Panc1 (cell line): Measurements from ENCODE around the gene ATP1A3. TPM values are rescaled to one million over a fixed set of nuclear protein-coding genes. Genes with fewer than 3 reads are reported as not detected.

Source experiments
- ATAC-seq: fragments of 200-7000 bp; cut with Tn5 transposase; 2 replicates; pipeline ENCODE4 v1.9.1; 2020; ENCODE audit warnings: mild to moderate bottlenecking, moderate library complexity
- BruUV-seq: library from RNA; stranded (reverse); fragments of 400-500 nt; replicated peaks from 2 replicates; lab custom pipeline; 2021; lab: Mats Ljungman, UMichigan
- CTCF ChIA-PET: fragments of 300-600 bp; sonication (Branson Sonifier 250); formaldehyde crosslinking; loops from one replicate; lab custom pipeline; 2022; ENCODE audit warnings: antibody characterized with exemption; lab: Charles Lee
- POLR2A ChIA-PET: fragments of 300-600 bp; sonication (Branson Sonifier 250); formaldehyde crosslinking; loops from one replicate; lab custom pipeline; 2022; ENCODE audit warnings: antibody characterized with exemption; lab: Charles Lee
- DNase-seq: peaks from one replicate; pipeline ENCODE4 v3.0.0-alpha.2; 2010; ENCODE audit warnings: low read depth, low spot score
- H3K27ac ChIP-seq: 2 replicates; pipeline ENCODE4 v1.5.1; 2011; ENCODE audit warnings: mild to moderate bottlenecking, low read length, inconsistent platforms
- H3K27me3 ChIP-seq: fragments of 200-500 bp; sonication (Bioruptor generic); 2 replicates; pipeline ENCODE4 v1.6.0; 2014; ENCODE audit warnings: low read length, inconsistent platforms; ENCODE audit not compliant: control insufficient read depth, insufficient read depth
- H3K36me3 ChIP-seq: fragments of 200-500 bp; sonication (Bioruptor generic); 2 replicates; pipeline ENCODE4 v1.5.1; 2014; ENCODE audit warnings: inconsistent platforms, mild to moderate bottlenecking, low read length, moderate library complexity; ENCODE audit not compliant: control insufficient read depth, insufficient read depth
- H3K4me1 ChIP-seq: 2 replicates; pipeline ENCODE4 v1.5.1; 2011; ENCODE audit warnings: inconsistent platforms, mild to moderate bottlenecking, low read length, moderate library complexity; ENCODE audit not compliant: control insufficient read depth, insufficient read depth
- H3K4me3 ChIP-seq, 2 experiments: 2 replicates each; pipeline ENCODE4 v1.5.1; 2011 to 2012; ENCODE audit warnings: low read depth in 2 of 2, low read length in 2 of 2, mild to moderate bottlenecking in 2 of 2, inconsistent platforms in 1 of 2, moderate library complexity in 1 of 2
- H3K9me3 ChIP-seq: fragments of 200-500 bp; sonication (Bioruptor generic); 2 replicates; pipeline ENCODE4 v1.5.1; 2014; ENCODE audit warnings: low read depth, mild to moderate bottlenecking, inconsistent platforms, low read length, moderate library complexity; ENCODE audit not compliant: control insufficient read depth, insufficient read depth
- CTCF ChIP-seq: fragments of 450-650 bp; IDR thresholded peaks from 2 replicates; pipeline ENCODE4 v1.5.1; 2017; ENCODE audit warnings: mild to moderate bottlenecking
- POLR2AphosphoS5 ChIP-seq: IDR thresholded peaks from 2 replicates; pipeline ENCODE4 v1.6.1; 2012; ENCODE audit warnings: mild to moderate bottlenecking, low read depth, low read length, moderate library complexity
- REST ChIP-seq, 2 experiments: IDR thresholded peaks; 2 replicates each; pipeline ENCODE4 v1.6.1; 2011 to 2012; ENCODE audit warnings: low read depth in 2 of 2, control low read depth in 1 of 2, low read length in 1 of 2, mild to moderate bottlenecking in 1 of 2, moderate library complexity in 1 of 2; ENCODE audit not compliant: insufficient read depth in 1 of 2
- SIN3A ChIP-seq: IDR thresholded peaks from 2 replicates; pipeline ENCODE4 v1.6.1; 2012; ENCODE audit warnings: low read depth, mild to moderate bottlenecking, low read length, moderate library complexity, borderline replicate concordance; ENCODE audit not compliant: insufficient read depth
- TCF7L2 ChIP-seq: IDR thresholded peaks from 2 replicates; pipeline ENCODE4 v1.6.1; 2011; ENCODE audit warnings: mild to moderate bottlenecking, low read depth, low read length, inconsistent platforms
- in situ Hi-C: cut with HindIII; loops from 2 replicates; pipeline ENCODE4 v1.10.0; 2016; ENCODE audit warnings: low sequenced_read_pairs, low pct_unique_long_range_greater_than_20kb
- intact Hi-C: fragments of 100-400 bp; cut with micrococcal nuclease; formaldehyde crosslinking; loops from one replicate; pipeline ENCODE4 v1.10.0; 2022; ENCODE audit not compliant: unreplicated experiment
- total RNA-seq: library from RNA; stranded (reverse); gene quantifications from one replicate; pipeline ENCODE4 v1.2.1, GENCODE V29; 2021; ENCODE audit not compliant: unreplicated experiment

The ATP1A3 gene
- total RNA-seq, 1 experiment from 2014 or later = 4.9 TPM

- Histone ChIP-seq H3K4me1 (no peaks in the 10 kb centered on the region), H3K27ac (no peak overlapping the region), H3K36me3 (no peaks in the 10 kb centered on the region), H3K9me3 (no peaks in the 10 kb centered on the region), H3K27me3 (no peaks in the 10 kb centered on the region), H3K4me3 (no peak overlapping the region)
- intact Hi-C loops = no loop called here
- ChIA-PET POLR2A (no interaction called here), CTCF (no interaction called here)
- in situ Hi-C loops = no loop called here
- BruUV-seq = no TSS peak
- DNase-seq (no peak), ATAC-seq (no peak)
- TF ChIP-seq POLR2AphosphoS5 (no peak), REST (IDR thresholded peaks at IDR 0.05; ENCODE audit: insufficient read depth in 1 of 2, low read depth in 2 of 2, low read length in 1 of 2) (no peak)
Observed at GRCh38 chr19:41984961-41985360, 9.1 kb downstream of the ATP1A3 start.

GRCh38 chr19:41981724-41982123 lies 12.3 kb downstream of the ATP1A3 start:
- no peak for ATAC-seq
- CTCF ChIA-PET = no interaction called here

More at GRCh38 chr19:41981724-41982123, 12.3 kb downstream of the ATP1A3 start:
- no TSS peak for BruUV-seq
- POLR2A ChIA-PET = no interaction called here
- Histone ChIP-seq H3K27ac (no peak overlapping the region), H3K4me3 (no peak overlapping the region), H3K36me3 (no peaks in the 10 kb centered on the region), H3K4me1 (no peaks in the 10 kb centered on the region), H3K9me3 (no peaks in the 10 kb centered on the region), H3K27me3 (no peaks in the 10 kb centered on the region)
- no peak for DNase-seq
- TF ChIP-seq SIN3A = no peak
- TF ChIP-seq POLR2AphosphoS5 = no peak
- no peak for TF ChIP-seq CTCF
- no peak for TF ChIP-seq REST (IDR thresholded peaks at IDR 0.05; ENCODE audit: insufficient read depth in 1 of 2, low read depth in 2 of 2, low read length in 1 of 2)
- no peak for TF ChIP-seq TCF7L2
- in situ Hi-C loops = no loop called here
- intact Hi-C loops = no loop called here
